Hematopoietic multipotent progenitor cell treated with erythropoietin and hydrocortisone succinate and interleukin-3 and kit ligand, for 17 days (in vitro differentiated cells): ENCODE data around the gene DENND1A.

ENCODE experiments used
- DNase-seq: peaks from one replicate; pipeline ENCODE4 v3.0.0-alpha.2; 2015; ENCODE audit warnings: low spot score

Gene DENND1A

DNA sequence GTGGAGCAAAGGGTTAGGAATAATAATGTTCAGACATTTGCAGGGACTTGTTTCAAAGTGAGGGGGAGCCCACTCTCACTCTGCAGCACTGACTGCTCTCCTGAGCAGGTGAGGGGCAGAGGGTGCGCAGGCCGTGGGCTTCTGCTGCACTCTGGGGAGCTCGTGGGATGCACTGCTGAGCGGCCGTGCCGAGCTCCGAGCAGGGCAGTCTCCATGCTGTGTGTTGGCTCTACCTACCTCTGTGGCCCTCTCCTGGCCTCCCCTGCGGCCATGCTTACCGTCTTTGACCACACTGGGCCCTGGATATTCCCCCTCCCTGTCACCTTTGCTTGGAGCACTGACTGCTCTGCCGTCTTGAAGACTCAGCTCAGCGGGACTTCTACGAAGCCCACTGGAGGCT is 540.2 kb downstream of the DENND1A start:
- DNase-seq: no peak

- DNase-seq: no peak
Observed at GRCh38 chr9:123389070-123389469, 540.9 kb downstream of the DENND1A start.

- no peak for DNase-seq
Observed at GRCh38 chr9:123387686-123388085, 542.2 kb downstream of the DENND1A start.

GRCh38 chr9:123383512-123384170 is 546.3 kb downstream of the DENND1A start:
- DNase-seq: no peak

DNA sequence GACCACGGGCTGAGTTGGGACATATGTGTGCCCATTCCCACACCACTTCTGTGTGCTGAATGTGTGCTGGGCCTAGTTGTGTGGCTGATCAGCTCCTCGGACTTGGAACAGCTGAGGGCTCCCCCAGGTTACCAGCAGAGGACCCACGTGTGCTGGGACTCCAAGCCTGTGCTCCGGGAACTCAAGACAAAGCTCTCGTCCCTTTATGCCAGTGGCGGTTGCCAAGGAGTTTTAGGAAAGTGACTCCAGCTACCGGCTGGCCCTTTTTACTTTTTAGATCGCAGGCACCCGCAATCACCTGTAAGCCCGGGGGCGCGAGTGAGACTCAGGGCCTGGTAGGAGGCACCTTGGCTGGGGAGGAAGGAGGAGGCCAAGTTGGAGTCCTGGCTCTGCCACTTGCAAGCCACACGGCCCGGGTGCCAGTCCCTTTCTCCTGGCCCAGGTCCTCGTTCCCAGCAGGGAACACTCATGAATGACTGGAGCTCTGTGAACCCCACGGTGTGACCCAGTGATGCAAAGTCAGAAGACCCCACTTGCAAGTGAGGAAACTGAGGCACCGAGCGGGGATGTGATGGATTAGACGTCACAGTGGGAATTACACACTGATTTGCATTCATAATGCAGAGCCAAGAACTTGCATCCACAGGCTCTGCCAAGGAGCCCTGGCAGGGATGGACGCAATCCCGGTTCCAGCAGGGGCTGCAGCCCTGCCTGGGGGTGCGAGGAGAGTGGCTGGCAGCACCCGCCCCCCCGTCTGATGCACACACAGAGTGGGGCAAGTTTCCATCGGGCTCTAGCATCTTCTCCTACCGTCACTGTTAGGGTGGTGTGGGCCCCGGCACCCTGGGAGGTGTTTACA is 547.0 kb downstream of the DENND1A start:
- no peak for DNase-seq

DNA sequence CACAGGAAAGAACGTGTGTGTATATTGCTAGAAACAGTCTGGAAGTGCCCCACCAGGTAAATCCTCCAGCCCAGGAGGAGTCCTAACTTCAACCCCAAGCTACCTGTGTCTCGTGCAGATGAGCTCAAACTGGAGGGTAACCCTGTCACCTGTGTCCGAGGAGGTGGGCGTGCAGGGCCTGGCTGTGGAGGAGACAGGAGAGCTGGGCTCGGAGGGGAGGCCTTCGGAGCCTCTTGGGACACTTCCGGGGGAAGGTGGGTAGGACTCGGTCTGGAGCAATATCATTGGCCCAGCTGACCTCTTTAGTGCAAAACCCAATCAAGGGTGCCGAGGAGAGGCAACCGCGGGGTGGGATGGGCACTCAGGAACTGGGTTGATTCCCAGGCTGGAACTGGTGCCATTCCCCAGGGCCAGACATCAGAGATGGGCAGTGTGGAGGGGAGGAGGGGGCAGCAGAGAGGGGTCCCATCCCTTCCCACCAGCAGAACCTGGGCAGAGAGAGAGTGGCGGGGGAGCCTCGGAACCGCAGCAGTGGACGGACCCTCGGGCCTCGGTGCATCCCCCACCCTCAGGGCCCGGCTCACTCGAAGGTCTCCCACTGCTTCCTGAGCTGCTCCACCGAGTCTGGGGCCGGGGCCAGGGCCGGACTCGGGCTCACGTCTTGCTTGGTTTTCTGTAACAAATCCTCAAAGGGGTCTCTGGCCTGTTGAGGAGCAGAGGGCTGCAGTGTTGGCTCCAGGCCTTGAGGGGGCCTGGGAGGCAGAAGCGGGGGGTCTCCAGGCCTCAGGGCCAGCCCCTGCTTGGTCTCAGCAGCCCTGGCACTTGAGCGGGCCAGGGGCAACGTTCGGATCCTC is 548.8 kb downstream of the DENND1A start:
- DNase-seq: no peak

GRCh38 chr9:123378956-123379660 is 550.8 kb downstream of the DENND1A start:
- DNase-seq: no peak

DNA sequence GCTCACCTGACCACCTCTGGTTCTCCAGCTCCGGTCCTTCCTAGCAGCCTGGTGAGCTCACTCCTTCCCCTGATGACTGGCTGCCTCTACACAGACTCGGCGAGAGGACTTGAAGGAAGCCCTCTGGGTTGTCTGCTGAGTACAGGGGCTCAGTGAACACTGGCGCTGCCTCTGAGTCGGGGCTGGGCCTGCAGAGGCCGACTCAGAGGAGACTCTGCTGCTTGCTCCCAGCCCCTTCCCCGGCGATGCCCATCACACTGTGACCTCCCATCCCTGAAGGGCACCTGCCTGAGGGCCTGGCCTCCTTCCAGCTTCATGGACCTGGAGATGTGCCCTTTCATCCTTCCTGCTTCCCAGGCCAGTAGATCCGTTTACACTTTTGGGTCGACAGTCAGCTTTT is 551.9 kb downstream of the DENND1A start:
- DNase-seq: no peak

DNA sequence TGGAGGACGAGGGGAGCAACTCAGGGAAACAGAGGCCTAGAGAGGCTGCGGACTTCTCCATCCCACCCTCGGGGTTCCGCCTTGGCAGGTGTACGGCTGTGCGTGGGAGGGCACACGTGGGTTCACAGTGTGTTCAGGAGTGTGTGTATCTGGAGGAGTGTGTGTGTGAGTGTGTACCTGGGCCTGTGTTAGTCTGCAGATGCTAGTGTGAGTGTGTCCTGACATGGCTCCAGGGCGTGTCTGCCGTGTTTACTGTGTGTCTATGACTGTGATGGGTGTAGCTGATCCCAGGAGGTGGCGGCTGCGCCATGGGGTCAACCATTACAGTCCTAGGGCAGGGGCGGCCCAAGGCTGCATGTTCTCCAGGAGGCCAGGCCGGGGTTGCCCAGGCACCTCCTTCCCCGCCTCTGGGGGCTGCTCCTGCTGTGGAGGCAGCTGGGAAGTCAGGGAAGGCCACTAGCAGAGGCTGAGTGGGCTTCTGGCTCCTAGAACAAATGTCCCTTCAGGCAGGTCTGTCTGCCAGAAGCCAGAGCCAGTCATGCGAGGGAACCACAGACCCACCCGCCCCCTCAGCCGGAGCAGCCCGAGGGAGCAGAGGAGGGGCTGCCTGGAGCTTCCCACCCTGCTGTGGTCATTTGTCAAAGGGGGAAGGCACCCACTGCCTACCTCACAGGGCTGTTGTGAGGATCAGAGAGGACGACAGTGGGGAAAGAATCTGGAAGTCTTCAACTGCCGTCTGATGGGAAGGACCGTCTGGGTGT is 552.5 kb downstream of the DENND1A start:
- no peak for DNase-seq

GRCh38 chr9:123376218-123377071 is 553.5 kb downstream of the DENND1A start:
- no peak for DNase-seq

DNA sequence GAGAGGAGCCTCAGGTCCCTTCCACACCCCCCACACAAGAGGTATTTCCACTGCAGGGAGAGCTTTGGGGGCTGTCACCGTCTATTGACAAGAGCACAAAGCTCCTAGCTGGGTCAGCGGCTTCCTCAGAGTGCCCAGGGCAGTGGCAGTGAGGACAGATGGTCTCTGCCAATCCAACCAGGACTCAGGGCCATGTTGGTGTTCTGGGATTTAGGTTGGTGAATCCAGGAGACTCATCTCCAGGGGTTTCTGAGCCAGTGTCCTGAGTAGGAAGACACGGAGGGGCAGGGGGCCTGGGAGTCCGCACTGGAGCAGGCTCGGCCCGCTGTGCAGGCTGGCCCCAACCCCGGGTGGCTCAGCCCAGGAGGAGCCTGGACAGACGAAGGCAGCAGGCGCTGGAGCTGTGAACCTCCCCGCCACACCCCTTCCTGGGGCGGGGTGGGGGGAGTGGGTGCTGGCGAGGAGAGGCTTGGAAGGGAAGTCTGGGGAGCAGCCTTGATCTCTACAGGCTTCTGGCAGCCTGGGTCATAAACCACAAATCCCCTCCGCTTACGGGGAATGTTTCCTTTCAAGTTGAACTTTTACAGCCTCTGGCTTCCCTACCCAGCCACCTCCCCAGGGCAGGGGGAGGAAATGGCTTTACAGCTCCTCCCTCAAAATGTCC is 554.3 kb downstream of the DENND1A start:
- no peak for DNase-seq

GRCh38 chr9:123373946-123374345 is 556.0 kb downstream of the DENND1A start:
- DNase-seq: no peak

DNA sequence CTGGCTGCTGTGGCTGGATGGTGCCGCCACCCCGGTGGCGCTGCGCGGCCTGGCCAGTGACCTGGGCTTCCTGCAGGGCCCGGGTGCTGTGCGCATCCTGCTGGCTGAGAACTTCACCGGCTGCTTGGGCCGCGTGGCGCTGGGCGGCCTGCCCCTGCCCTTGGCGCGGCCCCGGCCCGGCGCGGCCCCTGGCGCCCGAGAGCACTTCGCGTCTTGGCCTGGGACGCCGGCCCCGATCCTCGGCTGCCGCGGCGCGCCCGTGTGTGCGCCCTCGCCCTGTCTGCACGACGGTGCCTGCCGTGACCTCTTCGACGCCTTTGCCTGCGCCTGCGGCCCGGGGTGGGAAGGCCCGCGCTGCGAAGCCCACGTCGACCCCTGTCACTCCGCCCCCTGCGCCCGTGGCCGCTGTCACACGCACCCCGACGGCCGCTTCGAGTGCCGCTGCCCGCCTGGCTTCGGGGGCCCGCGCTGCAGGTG is 556.4 kb downstream of the DENND1A start:
- DNase-seq: no peak

- no peak for DNase-seq
Observed at GRCh38 chr9:123372766-123373446, 557.0 kb downstream of the DENND1A start.

DNA sequence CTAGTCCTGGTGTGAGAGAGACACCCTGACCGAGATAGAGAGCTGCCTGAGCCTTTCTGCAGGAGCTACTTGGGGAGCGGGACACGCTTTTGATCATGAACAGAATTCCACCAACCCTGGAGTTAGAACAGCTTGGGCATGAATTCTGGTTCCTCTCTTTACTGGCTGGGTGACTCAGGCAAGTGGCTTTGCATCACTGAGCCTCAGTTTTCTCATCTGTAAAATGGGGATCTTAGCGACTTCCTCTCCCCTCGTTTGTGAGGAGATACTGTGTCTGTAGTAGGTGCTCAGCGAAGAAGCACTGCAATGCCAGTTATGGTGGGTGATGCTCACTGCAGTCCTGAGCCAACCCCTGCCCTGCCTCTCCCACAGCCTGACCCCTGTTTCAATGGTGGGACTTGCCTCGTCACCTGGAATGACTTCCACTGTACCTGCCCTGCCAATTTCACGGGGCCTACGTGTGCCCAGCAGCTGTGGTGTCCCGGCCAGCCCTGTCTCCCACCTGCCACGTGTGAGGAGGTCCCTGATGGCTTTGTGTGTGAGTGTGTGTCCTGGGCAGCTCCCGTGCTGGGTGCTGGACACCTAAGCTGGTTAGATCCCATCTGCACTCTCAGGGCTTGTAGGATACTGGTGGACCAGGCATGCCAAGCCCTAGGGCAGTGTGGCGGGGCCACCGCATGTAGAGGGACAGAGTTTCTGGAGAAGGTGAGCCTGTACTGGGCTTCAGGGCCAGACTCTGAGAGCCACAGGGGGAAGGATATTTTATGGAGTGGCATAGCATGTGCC is 557.9 kb downstream of the DENND1A start:
- no peak for DNase-seq

GRCh38 chr9:123371228-123371584 is 558.7 kb downstream of the DENND1A start:
- no peak for DNase-seq

- DNase-seq: no peak
Observed at GRCh38 chr9:123370526-123371227, 559.2 kb downstream of the DENND1A start.

DNA sequence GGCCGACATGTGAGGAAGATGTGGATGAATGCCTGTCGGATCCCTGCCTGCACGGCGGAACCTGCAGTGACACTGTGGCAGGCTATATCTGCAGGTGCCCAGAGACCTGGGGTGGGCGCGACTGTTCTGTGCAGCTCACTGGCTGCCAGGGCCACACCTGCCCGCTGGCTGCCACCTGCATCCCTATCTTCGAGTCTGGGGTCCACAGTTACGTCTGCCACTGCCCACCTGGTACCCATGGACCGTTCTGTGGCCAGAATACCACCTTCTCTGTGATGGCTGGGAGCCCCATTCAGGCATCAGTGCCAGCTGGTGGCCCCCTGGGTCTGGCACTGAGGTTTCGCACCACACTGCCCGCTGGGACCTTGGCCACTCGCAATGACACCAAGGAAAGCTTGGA is 559.8 kb downstream of the DENND1A start:
- no peak for DNase-seq
